Measurements from ENCODE around the gene TMEM223.

DNA sequence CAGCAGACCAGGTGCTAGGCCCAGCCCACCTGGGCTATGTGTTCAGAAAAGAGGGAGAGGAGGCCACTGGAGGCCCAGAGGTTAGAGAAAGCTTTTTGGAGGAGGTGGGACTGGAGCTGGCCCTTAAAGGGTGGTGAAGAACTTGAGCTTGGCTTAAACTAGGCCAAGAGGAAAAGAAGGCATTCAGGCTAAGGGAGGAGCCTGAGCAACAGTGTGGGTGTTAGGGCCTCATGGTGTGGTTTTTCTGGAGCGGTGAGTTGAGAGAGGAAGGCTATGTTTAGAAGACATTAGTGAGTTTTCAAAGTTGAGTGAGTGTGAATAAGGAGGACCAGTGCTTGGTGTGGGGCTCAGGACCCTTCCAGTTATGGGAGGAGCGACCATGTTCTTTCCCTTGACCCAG, 14.4 kb downstream of the TMEM223 start:
- TF ChIP-seq, protein P1, sequence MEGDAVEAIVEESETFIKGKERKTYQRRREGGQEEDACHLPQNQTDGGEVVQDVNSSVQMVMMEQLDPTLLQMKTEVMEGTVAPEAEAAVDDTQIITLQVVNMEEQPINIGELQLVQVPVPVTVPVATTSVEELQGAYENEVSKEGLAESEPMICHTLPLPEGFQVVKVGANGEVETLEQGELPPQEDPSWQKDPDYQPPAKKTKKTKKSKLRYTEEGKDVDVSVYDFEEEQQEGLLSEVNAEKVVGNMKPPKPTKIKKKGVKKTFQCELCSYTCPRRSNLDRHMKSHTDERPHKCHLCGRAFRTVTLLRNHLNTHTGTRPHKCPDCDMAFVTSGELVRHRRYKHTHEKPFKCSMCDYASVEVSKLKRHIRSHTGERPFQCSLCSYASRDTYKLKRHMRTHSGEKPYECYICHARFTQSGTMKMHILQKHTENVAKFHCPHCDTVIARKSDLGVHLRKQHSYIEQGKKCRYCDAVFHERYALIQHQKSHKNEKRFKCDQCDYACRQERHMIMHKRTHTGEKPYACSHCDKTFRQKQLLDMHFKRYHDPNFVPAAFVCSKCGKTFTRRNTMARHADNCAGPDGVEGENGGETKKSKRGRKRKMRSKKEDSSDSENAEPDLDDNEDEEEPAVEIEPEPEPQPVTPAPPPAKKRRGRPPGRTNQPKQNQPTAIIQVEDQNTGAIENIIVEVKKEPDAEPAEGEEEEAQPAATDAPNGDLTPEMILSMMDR (IDR thresholded peaks at IDR 0.05), result no peak
- TF ChIP-seq ZFX (IDR thresholded peaks at IDR 0.05; ENCODE audit: borderline replicate concordance), result no peak
